Mesothelial cell of epicardium (in vitro differentiated cells): ENCODE measurements around the gene L3MBTL3. TPM values are rescaled to one million over a fixed set of nuclear protein-coding genes. Genes with fewer than 3 reads are reported as not detected.

Source experiments
- DNase-seq, 2 experiments: peaks; one replicate each; pipeline ENCODE4 v3.0.0; 2021; ENCODE audit warnings: low spot score in 2 of 2; ENCODE audit not compliant: unreplicated experiment in 2 of 2
- H3K27ac Mint-ChIP-seq: 2 replicates; pipeline ENCODE4 v1.8.0; 2021; ENCODE audit warnings: mixed read lengths
- H3K27me3 Mint-ChIP-seq: 2 replicates; pipeline ENCODE4 v1.8.0; 2021; ENCODE audit warnings: low read depth, mixed read lengths
- H3K36me3 Mint-ChIP-seq: 2 replicates; pipeline ENCODE4 v1.8.0; 2021; ENCODE audit warnings: mixed read lengths
- H3K4me1 Mint-ChIP-seq: 2 replicates; pipeline ENCODE4 v1.8.0; 2021; ENCODE audit warnings: mixed read lengths
- H3K4me3 Mint-ChIP-seq: 2 replicates; pipeline ENCODE4 v1.8.0; 2021; ENCODE audit warnings: mild to moderate bottlenecking, moderate library complexity, mixed read lengths
- H3K9me3 Mint-ChIP-seq: 2 replicates; pipeline ENCODE4 v1.8.0; 2021; ENCODE audit warnings: mixed read lengths
- total RNA-seq: library from RNA; stranded (reverse); gene quantifications from 3 replicates; pipeline ENCODE4 v1.2.1, GENCODE V29; 2021
- TF ChIP-seq, protein P1 (sequence below): fragments of 200-600 bp; sonication (generic); IDR thresholded peaks from one replicate; pipeline ENCODE4 v1.5.0; 2021; ENCODE audit warnings: antibody characterized with exemption; ENCODE audit not compliant: unreplicated experiment

The L3MBTL3 gene
- total RNA-seq, 1 donor from 2014 or later, result 35.8 TPM

DNA sequence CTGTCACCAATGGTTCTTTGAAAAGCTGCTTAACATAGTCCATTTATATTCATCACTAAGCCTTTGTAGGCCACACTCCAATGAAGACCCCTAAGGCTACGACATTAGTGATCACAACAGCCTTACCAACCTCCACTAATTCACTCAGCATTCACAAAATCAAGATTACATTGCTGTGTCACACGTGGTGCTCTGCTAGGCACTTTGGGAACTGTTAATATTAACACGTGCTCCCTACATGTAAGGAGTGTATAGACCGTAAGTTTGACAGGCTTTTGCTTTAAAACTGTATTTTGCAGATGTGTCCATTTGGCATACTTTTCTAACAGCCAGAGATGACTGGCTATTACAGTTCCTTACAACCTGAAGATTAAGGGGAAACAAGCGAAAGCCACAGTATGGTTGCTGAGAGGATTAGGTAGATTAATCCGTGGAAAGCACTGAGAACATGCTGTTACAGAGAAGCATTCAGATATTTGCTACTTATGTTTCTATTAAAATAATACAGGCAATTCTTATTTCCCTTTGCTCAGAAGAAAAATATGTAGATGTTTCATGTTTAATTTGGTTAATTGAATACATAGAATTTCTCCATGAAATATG lies 134.6 kb downstream of the L3MBTL3 start:
- Mint-ChIP-seq H3K4me3 (no peak overlapping the region), H3K36me3 (peaks cover 16% of the 10 kb centered on the region), H3K4me1 (no peaks in the 10 kb centered on the region), H3K27ac (no peak overlapping the region), H3K27me3 (no peaks in the 10 kb centered on the region), H3K9me3 (peaks cover 1% of the 10 kb centered on the region)
- DNase-seq, result no peak
- TF ChIP-seq, protein P1, sequence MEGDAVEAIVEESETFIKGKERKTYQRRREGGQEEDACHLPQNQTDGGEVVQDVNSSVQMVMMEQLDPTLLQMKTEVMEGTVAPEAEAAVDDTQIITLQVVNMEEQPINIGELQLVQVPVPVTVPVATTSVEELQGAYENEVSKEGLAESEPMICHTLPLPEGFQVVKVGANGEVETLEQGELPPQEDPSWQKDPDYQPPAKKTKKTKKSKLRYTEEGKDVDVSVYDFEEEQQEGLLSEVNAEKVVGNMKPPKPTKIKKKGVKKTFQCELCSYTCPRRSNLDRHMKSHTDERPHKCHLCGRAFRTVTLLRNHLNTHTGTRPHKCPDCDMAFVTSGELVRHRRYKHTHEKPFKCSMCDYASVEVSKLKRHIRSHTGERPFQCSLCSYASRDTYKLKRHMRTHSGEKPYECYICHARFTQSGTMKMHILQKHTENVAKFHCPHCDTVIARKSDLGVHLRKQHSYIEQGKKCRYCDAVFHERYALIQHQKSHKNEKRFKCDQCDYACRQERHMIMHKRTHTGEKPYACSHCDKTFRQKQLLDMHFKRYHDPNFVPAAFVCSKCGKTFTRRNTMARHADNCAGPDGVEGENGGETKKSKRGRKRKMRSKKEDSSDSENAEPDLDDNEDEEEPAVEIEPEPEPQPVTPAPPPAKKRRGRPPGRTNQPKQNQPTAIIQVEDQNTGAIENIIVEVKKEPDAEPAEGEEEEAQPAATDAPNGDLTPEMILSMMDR, result no peak

DNA sequence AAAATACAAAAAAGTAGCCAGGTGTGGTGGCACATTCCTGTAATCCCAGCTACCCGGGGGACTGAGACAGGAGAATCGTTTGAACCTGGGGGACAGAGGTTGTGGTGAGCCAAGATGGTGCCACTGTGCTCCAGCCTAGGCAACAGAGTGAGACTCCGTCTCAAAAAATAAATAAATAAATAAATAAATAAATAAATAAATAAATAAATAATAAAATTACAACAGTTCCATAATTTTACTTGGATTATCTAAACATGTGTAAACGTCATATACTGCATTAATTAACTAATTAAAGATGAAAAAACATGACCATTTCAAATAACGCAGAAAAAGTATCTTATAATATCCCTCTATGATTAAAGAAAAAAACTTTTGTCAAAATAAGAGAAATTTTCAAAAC lies 138.5 kb downstream of the L3MBTL3 start:
- Mint-ChIP-seq H3K4me3 (no peak overlapping the region), H3K4me1 (no peaks in the 10 kb centered on the region), H3K27ac (no peak overlapping the region), H3K36me3 (peaks cover 3% of the 10 kb centered on the region), H3K9me3 (peaks cover 17% of the 10 kb centered on the region), H3K27me3 (no peaks in the 10 kb centered on the region)
- TF ChIP-seq, protein P1, result no peak
- DNase-seq, result no peak

DNA sequence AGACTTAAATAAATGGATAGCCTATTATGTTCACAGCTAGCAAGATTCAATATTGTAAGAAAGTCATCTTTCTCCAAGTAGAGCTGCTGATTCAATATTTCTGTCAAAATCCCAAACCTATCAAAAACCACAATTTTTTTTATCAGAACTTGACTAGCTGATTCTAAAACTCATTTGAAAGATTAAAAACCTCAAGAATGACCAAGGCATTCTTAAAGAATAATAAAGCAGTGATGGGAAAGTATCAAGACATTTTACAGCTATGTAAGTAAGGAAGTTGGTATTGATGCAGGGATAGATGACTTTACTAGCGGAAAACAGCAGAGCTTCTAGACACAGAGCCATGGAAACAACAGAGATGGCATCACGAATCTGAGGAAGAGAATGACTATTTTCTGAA lies 139.7 kb downstream of the L3MBTL3 start:
- H3K4me1 Mint-ChIP-seq, result no peaks in the 10 kb centered on the region
- DNase-seq, result no peak
- no peaks in the 10 kb centered on the region for H3K27me3 Mint-ChIP-seq
- TF ChIP-seq, protein P1, result no peak
- H3K27ac Mint-ChIP-seq, result no peak overlapping the region
- H3K36me3 Mint-ChIP-seq, result peaks cover 3% of the 10 kb centered on the region
- H3K4me3 Mint-ChIP-seq, result no peak overlapping the region
- H3K9me3 Mint-ChIP-seq, result peaks cover 17% of the 10 kb centered on the region

DNA sequence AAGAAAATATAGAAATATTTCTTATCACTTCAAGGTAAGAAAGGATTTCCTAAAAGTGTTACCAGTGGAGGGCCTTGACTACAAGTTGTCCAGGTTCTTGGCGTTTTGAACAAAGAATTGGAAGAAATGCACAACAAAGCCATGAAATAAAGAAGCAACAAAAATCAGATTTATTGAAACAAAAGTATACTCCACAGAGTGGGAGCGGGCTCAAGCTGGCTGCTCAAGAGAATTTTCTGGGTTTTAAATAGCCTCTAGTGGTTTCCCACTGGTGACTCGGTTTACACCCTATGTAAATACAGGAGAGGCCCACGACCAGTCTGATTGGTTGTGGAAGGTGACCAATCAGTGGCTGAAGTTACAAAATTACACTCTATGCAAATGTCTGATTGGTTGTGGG lies 140.2 kb downstream of the L3MBTL3 start:
- TF ChIP-seq, protein P1, result no peak
- Mint-ChIP-seq H3K36me3 (peaks cover 3% of the 10 kb centered on the region), H3K27me3 (no peaks in the 10 kb centered on the region), H3K4me1 (no peaks in the 10 kb centered on the region), H3K9me3 (peaks cover 17% of the 10 kb centered on the region), H3K27ac (no peak overlapping the region), H3K4me3 (no peak overlapping the region)
- DNase-seq, result no peak

DNA sequence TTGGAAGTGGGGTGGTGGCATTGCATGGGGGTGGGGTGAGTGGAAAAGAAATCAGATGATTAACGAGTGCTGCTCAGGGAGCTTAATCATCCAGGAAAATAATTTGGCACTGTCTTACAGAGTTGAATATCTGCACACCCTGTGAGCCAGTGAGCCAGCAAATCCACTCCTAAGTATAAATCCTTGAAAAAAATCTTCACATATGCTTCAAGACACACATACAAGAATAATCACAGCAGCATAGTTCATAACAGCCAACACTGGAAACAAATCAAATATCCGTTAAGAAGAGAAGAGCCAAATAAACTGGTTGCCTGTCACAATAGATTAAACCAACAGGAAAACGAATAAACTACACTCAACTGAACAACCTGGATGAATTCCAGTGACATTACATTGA lies 141.6 kb downstream of the L3MBTL3 start:
- no peaks in the 10 kb centered on the region for H3K4me1 Mint-ChIP-seq
- H3K27ac Mint-ChIP-seq, result no peak overlapping the region
- no peak for DNase-seq
- no peaks in the 10 kb centered on the region for H3K27me3 Mint-ChIP-seq
- peaks cover 21% of the 10 kb centered on the region for H3K9me3 Mint-ChIP-seq
- no peak overlapping the region for H3K4me3 Mint-ChIP-seq
- TF ChIP-seq, protein P1, result no peak
- peaks cover 3% of the 10 kb centered on the region for H3K36me3 Mint-ChIP-seq
